ENCODE data around the gene MAP1LC3C.

DNA sequence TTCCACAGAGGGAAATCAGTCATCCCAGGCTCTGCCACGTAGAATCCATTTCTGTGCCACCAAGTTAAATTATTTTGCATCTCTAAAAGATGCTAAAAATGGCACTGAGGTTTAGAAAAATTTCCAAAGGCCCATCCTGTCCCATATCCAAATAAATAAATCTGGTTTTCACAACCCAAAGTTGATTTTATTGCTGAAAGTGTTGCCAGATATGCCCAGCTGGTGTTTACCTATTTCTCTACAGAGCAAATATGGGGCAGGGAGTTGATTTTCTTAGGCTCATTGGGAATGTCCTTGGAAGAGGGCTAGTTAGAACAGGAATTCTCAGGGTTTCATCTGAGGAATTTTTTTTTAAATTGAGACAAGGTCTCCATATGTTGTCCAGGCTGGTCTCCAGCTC, 19.0 kb downstream of the MAP1LC3C start:
- no peak for TF ChIP-seq POLR2A (IDR thresholded peaks at IDR 0.05)
- TF ChIP-seq, protein P1, sequence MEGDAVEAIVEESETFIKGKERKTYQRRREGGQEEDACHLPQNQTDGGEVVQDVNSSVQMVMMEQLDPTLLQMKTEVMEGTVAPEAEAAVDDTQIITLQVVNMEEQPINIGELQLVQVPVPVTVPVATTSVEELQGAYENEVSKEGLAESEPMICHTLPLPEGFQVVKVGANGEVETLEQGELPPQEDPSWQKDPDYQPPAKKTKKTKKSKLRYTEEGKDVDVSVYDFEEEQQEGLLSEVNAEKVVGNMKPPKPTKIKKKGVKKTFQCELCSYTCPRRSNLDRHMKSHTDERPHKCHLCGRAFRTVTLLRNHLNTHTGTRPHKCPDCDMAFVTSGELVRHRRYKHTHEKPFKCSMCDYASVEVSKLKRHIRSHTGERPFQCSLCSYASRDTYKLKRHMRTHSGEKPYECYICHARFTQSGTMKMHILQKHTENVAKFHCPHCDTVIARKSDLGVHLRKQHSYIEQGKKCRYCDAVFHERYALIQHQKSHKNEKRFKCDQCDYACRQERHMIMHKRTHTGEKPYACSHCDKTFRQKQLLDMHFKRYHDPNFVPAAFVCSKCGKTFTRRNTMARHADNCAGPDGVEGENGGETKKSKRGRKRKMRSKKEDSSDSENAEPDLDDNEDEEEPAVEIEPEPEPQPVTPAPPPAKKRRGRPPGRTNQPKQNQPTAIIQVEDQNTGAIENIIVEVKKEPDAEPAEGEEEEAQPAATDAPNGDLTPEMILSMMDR (IDR thresholded peaks at IDR 0.05): no peak

Data from esophagus squamous epithelium (tissue), 4 donors.